NCI-H2081 treated with DMSO at 0.1 percent for 48 hours (cell line): ENCODE measurements around the gene BCO1.

Experiments
- DNase-seq: peaks from one replicate; lab custom pipeline; 2025; lab: John Stamatoyannopoulos, UW

The BCO1 gene

DNA sequence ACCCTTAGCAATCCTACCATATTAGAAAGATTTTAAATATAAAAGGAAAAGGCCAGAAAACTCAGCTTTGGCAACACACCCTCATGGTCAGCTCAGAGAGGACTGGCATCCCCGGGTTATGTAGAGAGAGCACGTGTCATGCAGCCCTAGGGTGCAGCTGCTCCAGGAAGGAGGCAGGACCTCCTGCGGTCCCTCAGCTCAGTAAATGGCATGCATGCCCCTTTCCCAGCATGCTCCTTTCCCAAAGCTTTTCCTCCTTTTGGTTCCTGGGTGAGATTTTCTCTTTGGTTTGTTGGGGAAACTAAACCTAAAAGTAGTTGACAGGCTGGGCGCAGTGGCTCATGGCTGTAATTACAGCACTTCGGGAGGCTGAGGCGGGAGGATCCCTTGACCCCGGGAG, 80.2 kb downstream of the BCO1 start:
- no peak for DNase-seq

DNA sequence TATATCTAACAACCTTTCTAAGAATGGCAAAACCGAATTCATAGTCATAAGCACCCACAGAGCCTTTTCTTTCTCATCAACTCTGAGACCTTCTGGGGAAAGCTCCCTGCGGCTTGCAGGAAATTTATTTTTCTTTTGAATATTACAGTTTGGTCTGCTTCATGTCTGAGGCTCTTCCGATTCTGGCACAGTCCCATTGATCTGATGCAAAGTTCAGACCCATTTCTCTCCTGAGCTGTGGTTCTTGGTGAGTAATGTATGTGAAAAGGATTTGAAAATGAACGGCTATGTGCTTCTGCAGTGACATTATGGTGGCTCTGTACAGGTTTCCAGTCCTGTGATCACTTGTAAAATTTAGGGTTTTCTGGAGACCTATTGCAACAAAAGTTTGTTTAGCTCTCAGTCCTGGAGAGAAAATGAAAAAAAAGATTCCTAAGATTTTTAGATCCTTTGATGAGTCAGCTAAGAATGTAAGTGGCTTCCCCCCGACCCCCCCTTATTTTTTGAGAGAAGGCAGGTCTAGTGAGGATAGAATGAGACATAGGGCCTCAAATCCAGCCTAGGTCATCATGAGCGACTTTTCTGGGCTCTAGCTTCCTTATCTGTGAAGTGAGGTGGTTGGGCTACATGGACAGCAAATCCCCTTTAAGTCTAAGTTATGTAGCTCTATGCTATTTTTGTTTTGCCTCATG, 80.9 kb downstream of the BCO1 start:
- DNase-seq, result no peak

DNA sequence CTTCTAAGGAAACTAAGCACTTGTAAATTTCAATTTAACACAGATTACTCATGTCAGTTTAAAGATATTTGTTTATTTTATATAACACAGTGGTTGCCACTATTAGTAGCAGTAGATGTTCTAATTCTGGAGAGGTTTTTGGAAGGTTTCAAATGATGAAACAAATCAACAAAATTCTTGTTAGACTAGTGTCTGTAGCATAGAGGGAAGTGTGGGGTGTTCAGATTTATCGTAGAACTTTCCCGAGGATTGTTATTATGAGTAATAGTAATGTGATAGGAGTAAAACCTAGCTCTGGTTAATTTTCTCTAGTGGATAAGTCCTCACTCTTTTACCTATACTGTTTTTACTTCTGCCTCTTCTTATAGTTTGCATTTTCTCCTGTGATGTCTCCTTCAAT, 82.5 kb downstream of the BCO1 start:
- DNase-seq, result no peak

DNA sequence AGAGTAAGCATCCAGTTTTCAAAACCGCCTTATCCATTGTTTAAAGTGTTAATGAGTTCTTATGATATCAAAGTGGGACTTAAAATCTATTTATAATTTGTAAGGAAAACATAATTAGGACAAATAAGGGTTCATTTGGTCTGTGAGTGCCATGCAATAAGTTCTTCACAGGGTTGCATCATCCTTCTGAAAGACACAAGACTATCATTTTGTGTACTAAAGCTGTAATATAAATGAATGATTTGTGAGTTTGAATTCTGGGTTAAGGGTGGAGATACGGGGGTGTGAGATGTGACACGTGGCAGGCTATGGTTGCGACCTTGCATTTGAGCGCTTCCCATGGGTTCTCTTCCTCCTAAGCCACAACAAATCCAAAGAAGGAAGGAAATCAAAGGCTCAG, 83.0 kb downstream of the BCO1 start:
- no peak for DNase-seq

DNA sequence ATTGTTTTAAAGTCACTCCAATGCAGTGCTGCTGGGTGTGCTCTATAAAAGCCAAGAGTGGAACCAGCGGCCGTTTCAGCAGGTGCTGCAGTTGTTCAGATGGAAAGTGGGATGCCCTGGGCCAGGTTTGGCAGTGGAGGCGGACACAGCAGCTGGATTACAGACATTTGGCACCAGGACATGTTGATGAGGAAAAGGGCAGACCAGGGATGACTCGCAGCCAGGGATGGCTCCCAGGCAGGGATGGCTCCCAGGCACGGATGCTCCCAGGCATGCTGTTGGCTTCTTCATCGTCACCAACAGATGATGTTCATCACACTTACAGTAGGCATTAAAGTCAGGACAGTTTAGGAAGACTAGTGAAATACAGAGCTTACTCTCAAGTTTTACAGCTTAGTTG, 86.3 kb downstream of the BCO1 start:
- no peak for DNase-seq

DNA sequence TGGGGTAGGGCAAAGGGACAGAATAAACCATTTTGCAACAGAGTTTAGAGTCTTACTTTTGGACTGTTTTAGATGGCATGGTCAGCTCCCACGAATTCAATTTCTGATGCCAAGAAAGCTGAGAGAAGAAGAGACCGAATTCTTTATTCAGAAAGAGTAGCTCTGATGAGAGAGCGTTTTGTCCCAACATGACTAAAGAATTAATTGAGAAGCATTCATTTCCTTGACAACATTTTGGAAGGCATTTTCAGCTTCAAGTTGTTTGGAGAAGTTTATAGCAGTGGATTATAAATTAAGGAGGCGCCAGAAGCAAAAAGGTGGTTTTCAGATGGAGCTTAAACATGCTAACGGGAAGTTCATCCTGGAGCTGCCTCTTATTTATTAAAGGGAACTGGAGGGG, 88.5 kb downstream of the BCO1 start:
- DNase-seq, result no peak

DNA sequence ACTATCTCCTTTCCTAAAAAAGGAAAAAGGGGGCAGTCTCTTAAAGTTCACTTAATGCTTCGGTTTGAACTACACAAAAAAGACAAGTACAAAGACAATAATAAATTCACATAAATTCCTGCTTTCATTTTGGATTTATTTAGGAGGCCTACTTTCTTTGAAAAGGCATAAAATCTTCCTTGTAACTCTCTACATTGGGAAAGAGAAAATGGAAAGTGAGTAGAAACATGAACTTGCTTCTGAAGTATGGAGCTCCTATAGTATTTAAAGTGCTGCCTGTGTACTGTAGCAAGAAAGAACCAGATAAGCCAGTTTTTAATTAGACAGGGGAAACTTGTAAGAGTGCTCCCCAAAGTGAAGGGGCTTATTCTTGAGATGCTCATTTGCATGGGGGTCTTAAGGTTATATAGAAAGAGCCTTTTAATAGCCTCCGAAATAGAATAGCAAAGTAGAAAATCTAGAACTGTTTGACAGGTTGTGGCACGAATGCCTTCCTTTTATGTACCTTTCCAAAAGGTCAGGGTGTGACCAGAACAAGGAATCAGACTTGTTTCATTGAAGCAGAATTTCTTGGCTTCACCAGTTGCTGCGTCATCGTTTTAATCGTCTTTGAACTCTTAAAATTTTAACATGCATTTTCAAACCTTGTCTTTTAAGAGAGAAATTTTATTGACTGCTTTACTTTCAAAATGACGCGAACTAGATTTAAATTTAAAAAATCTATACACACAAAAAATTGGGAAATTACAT, 89.1 kb downstream of the BCO1 start:
- DNase-seq, result no peak

DNA sequence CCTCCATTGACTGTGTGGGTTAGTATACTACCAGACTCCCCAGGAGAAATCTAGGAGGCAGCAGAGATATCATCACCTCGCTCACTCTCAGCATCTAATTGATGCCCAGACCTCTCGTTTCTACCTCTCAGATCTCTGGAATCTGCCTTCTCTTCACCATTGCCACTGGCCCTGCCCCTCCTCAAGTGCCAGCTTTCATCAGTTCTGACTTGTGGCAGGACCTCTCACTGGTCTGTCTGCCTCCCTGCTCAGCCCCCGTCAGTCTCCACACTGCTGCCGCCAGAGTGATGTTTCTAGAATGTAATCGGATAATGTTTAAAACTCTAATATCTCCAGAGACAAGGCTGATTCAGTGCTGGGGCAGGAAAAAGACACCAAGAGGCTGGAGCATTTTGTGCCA, 91.5 kb downstream of the BCO1 start:
- no peak for DNase-seq

DNA sequence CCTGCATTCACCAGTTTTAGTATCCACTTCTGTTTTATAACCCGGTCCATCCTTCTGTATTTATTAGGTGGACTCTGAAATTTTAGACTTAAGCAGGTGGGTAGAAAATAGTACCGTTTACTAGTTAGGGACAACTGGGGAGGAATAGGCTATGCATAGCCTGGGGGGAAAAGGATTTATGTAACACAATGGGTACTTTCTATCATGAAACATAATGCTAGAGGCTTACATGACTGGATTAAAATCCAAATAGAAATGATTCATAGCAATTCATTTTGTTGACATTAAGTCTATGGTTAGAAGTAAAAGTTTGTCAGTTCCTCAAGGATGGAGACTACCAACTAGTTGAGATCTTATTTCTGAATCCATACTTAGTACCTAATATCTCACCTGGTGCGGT, 94.9 kb downstream of the BCO1 start:
- no peak for DNase-seq

DNA sequence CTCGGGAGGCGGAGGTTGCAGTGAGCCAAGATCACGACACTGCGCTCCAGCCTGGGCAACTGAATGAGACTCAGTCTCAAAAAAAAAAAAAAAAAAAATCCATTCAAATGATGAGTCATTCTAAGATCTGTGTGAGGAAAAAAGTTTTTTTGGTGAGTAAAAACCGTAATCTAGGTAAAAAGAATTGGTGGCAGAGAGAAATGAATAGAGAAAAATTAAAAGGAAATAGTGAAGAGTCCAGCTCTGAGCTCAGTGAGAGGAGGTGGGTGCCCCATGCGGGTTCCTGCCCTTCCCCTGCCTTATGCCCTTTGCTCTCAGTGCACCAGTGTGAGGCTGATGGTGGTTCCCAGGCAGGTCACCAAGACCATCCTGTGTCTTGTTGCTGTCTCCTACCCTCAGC, 97.2 kb downstream of the BCO1 start:
- no peak for DNase-seq

DNA sequence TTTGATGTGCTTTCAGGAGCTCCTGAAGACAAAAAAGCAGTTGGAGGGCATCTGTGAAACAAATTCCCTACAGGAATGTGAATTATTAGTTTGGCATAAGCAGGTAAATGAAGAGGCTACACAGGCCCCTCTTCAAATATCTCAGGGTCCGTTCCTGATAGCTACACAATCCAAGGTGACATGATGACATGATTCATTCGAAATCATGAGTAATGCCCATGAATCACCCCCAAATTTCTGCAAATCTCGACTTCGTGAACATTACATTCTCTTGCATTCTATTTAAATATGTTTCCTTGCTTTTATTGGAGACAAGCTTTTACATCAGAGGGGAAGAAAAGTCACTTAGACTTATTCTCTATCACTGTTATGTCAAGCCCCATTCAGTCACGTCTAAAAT, 98.6 kb downstream of the BCO1 start:
- no peak for DNase-seq
